ENCODE measurements around the gene LACTB.

- no peak for TF ChIP-seq FOXP2 (optimal IDR thresholded peaks at IDR 0.05; ENCODE audit: borderline replicate concordance, extremely low read depth, extremely low read length, insufficient read depth)
- TF ChIP-seq POLR2AphosphoS5 (IDR thresholded peaks at IDR 0.05; ENCODE audit: low read depth, low read length) = no peak
- no peak for TF ChIP-seq TAF1 (IDR thresholded peaks at IDR 0.05; ENCODE audit: borderline replicate concordance, insufficient read depth, low read length)
- TF ChIP-seq REST (IDR thresholded peaks at IDR 0.05; ENCODE audit: insufficient read depth in 1 of 2, low read depth in 2 of 2, low read length in 2 of 2) = no peak
Observed at GRCh38 chr15:63166219-63166618, 44.6 kb downstream of the LACTB start.
